ENCODE measurements around the gene MYO5B.
A peak's percentile ranks its signal among the peaks of the same experiment; 100 is the strongest.

MYO5B gene

DNA sequence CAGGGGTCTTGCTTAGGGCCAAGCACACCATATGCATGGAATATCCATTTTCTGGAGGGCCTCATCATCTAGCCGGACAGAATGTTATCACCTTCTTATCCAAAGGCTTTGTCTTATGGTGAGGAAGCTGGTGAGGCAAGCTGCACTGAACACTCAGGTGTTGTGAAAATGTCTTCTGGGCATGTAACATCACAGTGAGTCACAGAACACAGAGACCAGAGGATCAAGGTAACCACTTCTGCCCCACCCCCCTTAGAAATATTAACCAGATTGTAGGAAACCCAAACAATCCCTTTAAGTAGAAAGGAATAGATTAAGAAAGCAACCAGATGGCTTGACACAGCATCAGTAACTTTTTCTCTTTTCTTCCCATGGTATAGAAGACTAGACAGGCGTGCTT lies 51.1 kb downstream of the MYO5B start:
- no peak for DNase-seq

DNA sequence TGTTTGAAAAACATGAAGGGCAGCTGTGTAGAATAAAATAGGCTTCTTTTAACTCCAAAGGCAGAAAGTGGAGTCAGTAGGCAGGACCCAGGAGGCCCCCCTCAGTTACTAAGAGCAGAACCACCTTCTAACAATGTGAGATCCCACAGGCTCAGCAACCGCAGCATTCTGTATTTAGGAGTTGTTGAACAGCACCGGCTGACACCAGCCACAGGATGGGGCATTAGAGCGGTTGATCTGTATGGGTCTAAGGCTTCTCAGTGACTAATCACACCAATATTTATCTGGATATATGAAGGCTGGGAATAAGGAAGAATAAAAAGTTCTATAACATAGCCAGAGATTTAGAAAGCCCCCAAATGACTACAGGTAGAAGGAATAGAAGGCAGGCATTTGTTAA lies 51.7 kb downstream of the MYO5B start:
- DNase-seq = no peak

DNA sequence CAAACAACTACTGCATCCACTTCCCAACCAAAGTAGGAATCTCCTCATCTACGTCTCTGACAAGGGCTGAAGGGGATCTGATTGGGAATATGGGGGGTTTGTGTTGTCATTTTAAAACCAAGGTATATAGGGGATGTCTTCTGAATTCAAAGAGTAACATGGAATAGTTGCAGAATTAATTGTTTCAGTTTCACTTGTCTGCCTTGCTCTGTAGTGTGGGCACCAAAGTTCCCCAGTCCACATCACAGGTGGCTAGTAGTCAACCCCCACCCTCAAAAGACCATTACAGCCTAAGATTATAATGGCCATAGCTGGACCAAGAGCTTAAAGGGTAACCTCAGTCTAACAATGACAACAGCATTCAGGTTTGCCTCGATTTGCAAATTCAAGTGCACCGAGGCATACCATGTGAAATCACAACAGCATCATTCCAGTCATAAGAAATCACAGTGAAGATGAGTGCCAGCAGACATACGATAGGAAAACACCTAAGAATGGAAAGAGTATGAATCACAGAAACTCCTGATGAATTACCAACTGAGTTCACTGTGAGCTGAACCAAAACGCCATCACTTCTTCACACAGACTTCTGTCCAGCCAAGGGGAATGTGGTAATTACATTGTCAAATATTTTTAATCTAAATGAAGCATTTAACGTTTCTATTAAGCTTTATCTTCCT lies 52.4 kb downstream of the MYO5B start:
- DNase-seq = no peak

DNA sequence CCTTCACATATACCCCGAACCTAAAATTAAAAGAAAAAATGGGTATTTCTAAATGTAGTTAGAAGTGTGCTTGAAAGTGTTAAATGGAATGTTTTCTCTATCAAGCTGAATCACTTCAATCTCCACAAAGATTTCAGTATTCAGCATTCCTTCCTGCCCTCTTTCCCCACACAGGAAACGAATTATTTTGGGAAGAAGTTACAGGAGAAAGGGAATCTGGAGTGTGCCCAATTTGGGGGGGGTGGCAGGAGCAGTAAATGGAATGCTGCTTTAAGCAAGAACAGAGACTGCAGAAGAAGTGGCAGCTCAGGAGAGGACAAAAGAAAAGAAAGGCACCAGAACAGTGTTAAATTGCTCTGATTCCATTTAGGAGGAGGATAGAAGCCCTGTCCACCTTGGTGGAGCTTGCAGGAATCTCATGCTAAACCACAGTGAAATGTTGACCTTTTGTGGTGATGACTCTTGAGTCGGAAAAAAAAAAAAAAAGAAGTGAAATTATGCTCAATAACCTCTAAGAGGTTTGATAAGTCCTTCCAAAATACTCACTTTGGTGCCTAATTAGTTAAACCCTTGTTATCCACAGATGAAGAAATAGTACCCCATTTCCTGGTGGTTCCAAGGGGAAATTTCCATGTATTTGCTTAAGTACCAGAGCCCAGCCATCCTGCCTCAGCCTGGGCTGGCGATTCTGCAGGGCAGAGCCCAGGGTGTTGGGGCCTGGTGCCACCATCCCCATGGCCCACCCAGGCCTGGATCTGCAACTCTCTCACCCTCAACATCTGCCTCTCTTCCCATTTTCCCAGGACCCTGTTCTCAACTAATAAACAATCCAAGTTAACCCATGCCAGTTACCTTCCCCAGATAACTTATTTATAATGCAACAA lies 56.5 kb downstream of the MYO5B start:
- peak; percentile 23 for DNase-seq

DNA sequence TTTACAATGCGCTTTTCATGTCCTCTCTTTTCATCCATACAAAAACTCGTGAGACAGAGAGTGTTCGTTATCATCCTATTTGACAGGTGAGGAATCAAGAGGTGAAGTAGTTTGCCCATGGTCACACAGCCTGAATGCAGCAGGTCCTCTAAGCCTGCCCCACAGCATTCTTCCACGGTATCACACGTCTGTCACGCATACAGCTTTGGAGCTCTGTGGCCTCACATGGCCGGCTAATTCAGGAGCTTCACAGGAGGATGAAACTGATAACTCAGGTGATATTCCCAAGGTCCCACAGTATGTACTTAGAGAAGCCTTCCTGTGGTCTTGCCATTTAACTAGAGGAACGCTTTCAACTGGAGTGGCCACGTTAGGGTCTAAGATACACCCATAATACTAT lies 59.0 kb downstream of the MYO5B start:
- DNase-seq = no peak

DNA sequence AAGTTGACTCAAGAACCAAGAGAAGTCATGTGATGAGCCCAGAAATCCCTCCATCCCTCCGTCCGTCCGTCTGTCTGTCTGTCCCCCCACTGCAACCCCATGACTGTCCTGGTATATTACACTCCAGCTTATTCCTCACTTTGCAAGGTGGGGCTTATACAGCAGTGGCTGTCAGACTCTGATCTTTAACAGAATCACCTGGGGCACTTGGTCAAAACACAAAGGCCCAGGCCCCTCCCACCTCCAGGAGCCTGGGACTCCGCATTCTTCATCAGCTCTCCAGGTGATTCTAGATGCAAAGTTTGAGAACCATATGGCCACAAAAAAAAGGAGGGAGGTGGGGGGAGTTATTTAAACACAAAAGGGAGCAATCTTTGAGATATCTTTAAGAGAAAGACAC lies 61.4 kb downstream of the MYO5B start:
- no peak for DNase-seq

DNA sequence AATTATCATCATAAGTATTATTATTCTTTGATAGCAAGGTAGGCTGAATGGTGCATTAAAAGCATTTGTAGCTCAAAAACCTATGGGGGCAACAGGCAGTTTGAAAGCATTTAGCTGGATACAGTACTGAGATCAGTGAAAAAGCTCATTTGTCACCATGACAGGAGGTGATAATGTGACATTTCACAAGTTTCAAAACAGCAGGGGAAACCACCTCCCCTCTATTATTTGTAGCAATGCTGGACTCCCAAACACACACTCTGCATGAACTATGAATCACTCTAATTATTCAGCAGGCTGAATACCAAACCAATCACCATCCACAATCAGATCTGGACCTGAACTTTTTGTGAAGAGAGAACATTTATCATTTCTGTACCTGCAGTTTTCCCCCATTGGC lies 63.4 kb downstream of the MYO5B start:
- DNase-seq = no peak

DNA sequence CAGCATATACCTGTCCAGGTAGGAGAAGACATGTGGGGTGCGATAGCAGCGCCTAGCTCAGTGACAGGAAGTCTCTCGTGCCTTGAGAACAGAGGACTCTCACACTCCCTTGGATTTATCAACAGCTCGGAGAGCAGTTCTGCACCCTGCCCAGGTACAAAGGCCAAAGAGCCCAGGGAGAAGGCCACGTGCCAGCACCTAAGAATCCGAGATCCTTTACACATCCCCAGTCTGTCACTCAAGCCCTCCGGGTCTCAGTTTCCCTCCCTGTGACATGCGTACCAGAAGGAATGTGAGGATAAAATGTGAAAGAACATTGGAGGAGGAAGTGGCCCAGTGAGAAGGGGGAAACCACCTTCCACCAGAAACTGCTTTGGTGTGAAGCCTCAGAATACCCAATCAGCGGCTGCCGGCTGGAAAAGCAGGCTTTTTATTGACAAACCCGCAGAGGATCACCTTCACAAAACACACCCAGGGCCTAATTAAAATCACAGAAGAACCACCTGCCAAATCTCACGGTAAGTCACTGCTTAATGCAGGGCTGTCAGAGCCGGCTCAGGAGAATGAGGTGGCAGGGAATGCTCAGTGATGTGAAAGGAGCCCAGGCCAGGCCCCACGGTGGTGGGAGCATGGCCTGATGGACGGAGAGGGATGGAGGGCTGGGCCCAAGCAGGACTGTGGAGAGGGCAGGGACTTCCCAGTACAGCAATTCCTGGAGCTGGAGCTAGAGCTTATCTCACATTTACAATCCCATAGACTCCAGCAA lies 66.3 kb downstream of the MYO5B start:
- DNase-seq = no peak

DNA sequence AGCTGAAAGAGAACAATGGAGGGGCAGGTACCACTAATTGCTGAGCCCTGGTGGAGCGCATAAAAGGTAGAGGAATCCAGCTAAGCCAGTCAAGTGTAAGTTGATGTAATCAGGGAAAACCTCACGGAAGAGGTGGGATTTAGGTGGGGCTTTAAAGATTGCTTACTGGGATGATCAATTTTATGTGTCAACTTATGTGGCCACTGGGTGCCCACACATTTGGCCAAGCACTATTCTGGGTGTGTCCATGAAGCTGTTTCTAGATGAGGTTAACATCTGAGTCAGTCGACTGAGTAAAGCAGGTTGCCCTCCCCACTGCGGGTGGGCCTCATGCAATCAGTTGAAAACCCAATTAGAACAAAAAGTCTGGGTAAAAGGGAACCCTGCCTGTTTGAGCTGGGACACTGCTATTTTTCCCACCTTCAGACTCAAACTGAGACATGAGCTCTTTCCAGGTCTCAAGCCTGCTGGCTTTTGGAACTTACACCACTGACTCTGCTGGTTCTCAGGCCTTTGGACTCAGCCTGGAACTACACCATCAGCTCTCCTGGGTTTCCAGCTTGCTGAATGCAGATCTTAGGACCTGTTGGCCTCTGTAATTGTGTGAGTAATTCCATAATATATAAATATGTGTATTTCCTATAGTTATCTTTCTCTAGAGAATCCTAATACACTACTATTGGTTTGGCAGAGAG lies 67.3 kb downstream of the MYO5B start:
- DNase-seq = no peak

DNA sequence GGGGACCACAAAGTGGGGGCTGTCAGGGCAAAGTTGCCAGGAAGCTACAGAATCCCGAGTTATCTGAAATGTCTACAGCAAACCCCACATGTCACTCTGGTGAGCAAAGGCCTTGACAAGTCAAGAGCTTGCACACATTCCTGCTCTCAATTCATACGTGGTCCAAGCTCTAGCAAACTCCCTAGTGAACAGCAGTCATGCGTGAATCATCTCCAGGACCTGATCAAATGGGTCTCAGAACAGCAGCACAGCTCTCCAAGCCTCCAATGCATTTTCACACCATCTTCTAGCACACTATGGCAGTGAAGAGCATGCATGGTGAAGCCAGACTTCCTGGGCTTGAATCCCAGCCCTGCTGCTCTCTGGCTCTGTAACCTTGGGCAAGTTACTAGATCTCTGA lies 68.5 kb downstream of the MYO5B start:
- no peak for DNase-seq

DNA sequence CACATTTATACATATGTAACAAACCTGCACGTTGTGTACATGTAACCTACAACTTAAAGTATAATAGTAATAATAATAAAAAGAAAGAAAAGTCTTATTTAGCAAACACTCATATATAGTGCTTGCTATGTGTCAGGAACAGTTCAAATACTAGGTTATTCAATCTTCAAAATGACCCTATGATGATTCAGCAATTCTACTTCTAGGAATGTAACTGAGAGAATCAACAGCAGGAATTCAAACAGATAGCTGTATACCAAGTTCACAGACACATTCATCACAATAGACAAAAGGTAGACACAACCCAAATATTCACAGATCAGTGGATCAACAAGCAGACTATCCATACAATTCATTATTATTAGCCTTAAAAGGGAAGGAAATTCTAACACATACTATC lies 69.5 kb downstream of the MYO5B start:
- no peak for DNase-seq

DNA sequence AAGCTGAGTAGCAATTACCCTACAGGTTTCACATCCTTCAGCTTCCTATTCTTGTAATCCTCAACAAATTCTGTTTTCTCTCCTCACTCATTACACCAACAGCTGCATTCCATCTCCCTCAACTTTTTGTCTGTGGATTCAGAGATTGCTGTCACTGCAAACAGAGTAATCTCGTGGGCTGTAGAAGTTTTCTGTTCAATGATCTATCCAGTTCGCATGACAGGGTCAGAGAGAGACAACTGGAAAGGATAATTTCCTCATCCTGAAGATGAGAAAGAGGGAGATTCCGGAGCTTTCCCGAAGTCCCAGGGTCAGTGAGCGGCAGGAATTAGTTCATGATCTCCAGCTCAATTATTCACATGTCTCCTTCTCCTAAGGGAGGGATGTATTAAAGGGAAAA lies 75.7 kb downstream of the MYO5B start:
- no peak for DNase-seq

DNA sequence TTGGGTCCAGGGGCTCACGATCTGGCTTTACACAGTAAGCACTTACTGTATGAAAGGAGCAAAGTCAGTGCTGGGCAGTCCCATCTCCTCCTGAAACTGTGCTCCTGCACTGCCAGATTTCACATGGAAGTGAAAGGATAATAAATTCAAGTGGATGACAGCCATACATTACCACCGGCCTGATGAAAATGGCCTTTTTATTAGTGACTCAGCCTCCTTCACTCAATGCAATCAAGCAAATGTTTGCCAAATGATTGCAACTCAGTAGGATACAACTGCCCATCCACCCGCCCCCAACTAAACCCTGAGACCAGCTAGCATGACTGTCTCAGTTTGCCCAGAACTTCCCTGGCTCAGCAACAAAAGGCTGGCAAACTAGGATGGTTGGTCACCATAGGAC lies 77.1 kb downstream of the MYO5B start:
- DNase-seq = no peak

DNA sequence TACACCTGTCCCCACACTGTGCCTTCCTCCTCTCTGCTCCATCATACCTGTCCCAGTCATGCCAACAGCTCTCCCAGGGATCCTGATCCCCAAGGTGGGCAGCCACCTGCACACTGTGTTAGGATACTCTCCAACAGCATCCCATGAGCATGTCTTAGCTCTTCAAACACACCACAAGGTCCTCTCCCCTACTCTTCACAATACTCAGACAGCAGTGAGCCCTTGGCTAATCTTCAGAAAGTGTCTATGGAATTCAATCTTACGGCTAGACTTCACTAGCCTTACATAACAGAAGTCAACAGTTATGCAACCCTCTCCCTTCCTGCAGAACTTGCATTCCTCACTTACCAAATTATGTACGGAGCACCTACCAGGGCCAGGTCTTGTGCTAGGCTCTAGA lies 79.9 kb downstream of the MYO5B start:
- no peak for DNase-seq

DNA sequence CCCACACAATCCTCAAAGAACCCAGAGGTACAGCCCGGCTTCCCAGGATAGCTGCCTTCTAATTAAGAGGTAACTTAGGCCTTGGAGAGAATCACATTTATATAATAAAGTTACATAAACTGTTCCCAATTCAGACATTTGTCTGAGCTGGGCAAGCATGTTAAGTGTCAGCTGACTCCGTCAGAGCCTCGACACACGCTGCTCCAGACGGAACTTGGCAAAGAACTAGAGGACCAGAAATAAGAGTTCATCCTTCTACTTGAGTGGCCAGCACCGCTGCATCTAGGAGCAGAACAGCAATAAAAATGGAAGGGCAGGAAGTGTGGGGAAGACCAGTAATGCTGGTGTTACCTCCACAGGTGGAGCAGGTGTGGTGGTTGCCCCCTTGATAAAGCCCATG lies 80.5 kb downstream of the MYO5B start:
- no peak for DNase-seq

DNA sequence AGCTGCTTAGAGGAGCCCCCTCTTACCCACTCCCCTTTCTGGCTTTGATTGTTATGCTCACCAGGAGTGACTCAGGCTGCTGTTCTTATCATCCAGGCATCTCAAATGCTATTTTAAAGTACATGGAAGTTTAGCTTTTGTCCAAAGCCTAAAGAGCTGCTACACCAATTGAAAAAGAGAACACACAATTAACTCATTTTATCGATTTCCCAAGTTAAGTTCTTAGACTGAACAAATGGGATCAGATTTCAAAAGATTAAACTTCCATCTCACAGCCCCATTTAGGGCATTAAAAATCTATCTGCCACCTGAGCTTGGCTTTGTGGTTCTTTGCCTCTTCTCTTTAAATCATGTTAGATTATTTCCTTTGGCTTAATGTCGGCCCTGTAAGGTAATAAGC lies 81.2 kb downstream of the MYO5B start:
- DNase-seq = no peak

DNA sequence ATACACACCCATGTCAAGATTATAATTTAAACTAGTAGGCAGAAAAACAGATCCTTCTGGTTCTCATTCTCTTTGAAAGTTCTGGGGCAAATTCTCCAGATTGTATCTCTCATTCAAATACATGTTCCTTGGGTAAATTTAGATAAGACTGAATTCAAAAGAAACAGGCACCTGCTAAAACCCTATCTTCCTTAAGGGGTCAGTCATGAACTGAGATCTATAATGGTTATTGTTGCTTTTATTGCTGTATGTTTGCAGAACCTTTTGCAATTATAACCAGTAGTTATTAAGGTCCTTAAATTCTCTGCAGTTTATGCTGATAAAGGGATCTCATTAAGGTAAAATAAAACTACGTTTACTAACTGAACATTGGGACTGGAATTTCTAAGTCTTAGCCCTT lies 83.5 kb downstream of the MYO5B start:
- no peak for DNase-seq

DNA sequence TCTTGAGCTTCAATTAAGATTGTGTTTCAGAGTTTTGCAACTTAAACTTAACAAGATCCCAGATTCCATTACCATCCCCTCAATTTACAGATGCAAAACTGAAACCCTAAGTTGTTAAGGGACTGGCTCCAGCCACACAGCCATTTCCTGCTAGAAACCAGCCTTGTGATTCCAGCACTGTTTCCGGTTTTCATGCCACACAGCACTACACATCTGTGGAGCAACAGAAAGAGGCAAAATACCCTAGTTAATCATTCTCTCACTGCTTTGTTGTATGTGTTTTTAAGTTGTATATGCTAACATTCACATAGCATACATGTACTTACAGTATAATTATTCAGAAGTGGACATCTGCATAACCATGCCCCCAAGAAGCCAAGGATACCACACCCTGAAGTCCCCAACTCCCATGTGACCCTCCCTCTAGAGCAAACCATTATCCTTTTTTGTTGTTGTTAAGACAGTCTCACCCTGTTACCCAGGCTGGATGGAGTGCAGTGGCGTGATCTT lies 87.4 kb downstream of the MYO5B start:
- DNase-seq = no peak

DNA sequence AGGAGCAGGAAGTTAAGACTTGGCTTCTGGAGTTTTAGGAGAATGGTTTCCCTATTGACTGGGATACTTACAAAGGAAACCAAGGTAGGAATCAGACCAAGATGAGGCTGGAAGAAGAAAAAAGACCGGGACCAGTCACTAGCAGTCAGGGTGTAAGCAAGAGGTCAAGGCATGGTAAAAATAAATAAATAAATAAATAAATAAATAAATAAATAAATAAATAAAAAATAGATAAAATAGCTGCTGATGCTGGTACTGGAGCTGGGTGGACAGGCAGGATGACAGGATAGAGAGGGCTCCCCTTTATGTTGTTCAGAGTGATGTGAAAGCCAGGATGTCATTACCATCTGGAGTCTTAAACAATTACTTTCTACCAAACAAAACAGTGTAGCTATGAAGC lies 89.9 kb downstream of the MYO5B start:
- DNase-seq = no peak

DNA sequence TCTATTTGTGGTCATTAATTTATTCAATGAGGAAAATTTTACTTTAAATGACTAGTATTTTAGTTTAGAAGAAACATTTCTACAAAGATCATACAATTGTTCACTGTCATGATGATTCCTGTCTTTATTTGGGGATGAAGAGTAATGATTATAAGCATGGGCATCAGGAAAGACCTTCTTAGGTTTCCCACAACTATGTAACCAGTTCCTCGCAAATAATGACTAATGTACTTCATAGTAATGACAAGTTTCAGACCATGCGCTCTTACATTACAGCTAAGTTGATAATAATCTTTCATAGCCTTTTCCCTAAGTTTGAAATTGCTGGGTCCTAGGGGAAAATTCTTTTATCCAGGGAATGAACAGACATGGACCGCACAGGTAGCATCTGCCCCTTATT lies 90.5 kb downstream of the MYO5B start:
- peak; percentile 48 for DNase-seq

DNA sequence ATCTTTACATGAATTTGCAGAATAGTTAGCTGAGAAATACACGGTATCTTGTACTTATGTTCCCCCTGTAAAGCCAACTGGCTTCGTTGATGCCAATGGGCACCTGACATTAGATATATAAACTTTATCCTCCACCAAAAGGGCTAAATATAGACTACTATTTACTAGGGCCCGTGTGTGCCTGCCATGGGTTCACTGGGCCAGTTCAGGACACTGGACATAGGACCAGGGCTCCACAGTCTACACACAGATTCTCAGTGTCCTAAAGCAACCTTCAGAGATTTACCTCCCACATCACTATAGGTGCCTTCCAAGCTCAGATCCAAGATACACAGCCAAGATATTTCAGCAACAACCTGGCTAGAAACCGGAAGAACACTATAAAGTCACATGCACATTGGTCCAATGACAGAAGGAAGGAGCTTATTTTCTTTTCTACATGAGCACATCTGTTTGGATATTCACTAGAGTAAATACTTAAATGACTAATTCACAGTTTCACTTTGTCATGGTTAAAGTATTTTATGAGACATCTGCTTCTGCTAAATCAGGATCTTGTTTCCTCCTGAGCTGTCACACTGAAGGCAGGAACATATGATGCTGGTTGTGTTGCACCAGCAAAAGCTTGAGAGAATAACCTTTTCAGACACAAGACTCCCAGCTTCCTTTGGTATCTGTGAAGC lies 95.1 kb downstream of the MYO5B start:
- DNase-seq = peak; percentile 90

DNA sequence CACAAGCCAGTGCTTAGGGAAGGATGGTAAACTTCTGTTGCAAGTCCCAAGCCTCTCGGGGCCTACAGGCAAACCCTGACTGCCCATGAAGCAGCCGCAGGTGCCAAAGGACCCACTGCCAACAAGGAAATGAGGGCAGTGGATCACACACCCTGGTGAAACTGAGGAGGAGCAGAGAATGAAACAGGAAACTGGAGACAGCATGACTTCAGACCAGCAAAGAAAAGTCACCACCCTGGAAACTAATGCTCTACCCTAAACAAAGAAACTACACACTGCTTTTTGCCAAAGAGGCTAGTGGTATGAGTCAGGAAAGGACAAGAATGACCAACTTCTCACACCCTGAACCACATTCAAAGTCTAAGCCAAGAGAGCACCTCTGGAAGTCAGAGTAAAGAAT lies 97.2 kb downstream of the MYO5B start:
- no peak for DNase-seq

Measured in HCEC 1CT (cell line).